ENCODE data around the gene ARSB. TPM values are rescaled to one million over a fixed set of nuclear protein-coding genes. Genes with fewer than 3 reads are reported as not detected.

ARSB gene
- total RNA-seq, 1 donor from 2014 or later = 30.2 TPM

- no peak for FAIRE-seq
- H3K27me3 ChIP-seq (ENCODE audit: insufficient read depth, low read length) = no peaks in the 10 kb centered on the region
- DNase-seq (ENCODE audit: low read depth) = peak; percentile 18
- Mint-ChIP-seq H3K27ac (ENCODE audit: unreplicated experiment) (no peak overlapping the region), H3K4me3 (ENCODE audit: unreplicated experiment) (no peak overlapping the region), H3K27me3 (ENCODE audit: low read depth, unreplicated experiment) (peaks cover 3% of the 10 kb centered on the region), H3K4me1 (ENCODE audit: low read depth, unreplicated experiment) (no peaks in the 10 kb centered on the region), H3K36me3 (ENCODE audit: low read depth, unreplicated experiment) (no peaks in the 10 kb centered on the region), H3K9me3 (ENCODE audit: unreplicated experiment) (no peaks in the 10 kb centered on the region)
- no peaks in the 10 kb centered on the region for H3K4me1 ChIP-seq (ENCODE audit: insufficient read depth, low read length)
- no peaks in the 10 kb centered on the region for H3K36me3 ChIP-seq (ENCODE audit: insufficient read depth, low read length)
- no peak overlapping the region for H3K4me2 ChIP-seq (ENCODE audit: low read length)
- no peak overlapping the region for H3K27ac ChIP-seq (ENCODE audit: low read depth, low read length)
- TF ChIP-seq EZH2 (IDR thresholded peaks at IDR 0.05; ENCODE audit: insufficient read depth, low read length) = no peak
- TF ChIP-seq CTCF (IDR thresholded peaks at IDR 0.05; ENCODE audit: insufficient read depth, low read depth, low read length) = no peak
- no peaks in the 10 kb centered on the region for H3K79me2 ChIP-seq (ENCODE audit: insufficient read depth, low read length)
- H4K20me1 ChIP-seq (ENCODE audit: insufficient read depth, low read length) = no peaks in the 10 kb centered on the region
- H3K4me3 ChIP-seq (ENCODE audit: insufficient read depth, low read depth, low read length) = no peak overlapping the region
- no peak overlapping the region for H2AFZ ChIP-seq (ENCODE audit: low read depth, low read length)
- H3K9me3 ChIP-seq (ENCODE audit: insufficient read depth, low read depth, low read length) = no peaks in the 10 kb centered on the region
- no peak overlapping the region for H3K9ac ChIP-seq (ENCODE audit: low read length)
Observed at GRCh38 chr5:79032031-79032695, 47.1 kb upstream of the ARSB start.

GRCh38 chr5:79031485-79031867 lies 46.4 kb upstream of the ARSB start:
- Histone ChIP-seq H3K27me3 (ENCODE audit: insufficient read depth, low read length) (no peaks in the 10 kb centered on the region), H3K4me2 (ENCODE audit: low read length) (no peak overlapping the region), H3K79me2 (ENCODE audit: insufficient read depth, low read length) (no peaks in the 10 kb centered on the region), H2AFZ (ENCODE audit: low read depth, low read length) (no peak overlapping the region), H3K27ac (ENCODE audit: low read depth, low read length) (no peak overlapping the region), H3K9me3 (ENCODE audit: insufficient read depth, low read depth, low read length) (no peaks in the 10 kb centered on the region), H3K9ac (ENCODE audit: low read length) (no peak overlapping the region), H3K36me3 (ENCODE audit: insufficient read depth, low read length) (no peaks in the 10 kb centered on the region), H3K4me3 (ENCODE audit: insufficient read depth, low read depth, low read length) (no peak overlapping the region), H4K20me1 (ENCODE audit: insufficient read depth, low read length) (no peaks in the 10 kb centered on the region), H3K4me1 (ENCODE audit: insufficient read depth, low read length) (no peaks in the 10 kb centered on the region)
- TF ChIP-seq EZH2 (IDR thresholded peaks at IDR 0.05; ENCODE audit: insufficient read depth, low read length) = no peak
- TF ChIP-seq CTCF (IDR thresholded peaks at IDR 0.05; ENCODE audit: insufficient read depth, low read depth, low read length) = no peak
- Mint-ChIP-seq H3K36me3 (ENCODE audit: low read depth, unreplicated experiment) (no peaks in the 10 kb centered on the region), H3K4me3 (ENCODE audit: unreplicated experiment) (no peak overlapping the region), H3K27ac (ENCODE audit: unreplicated experiment) (no peak overlapping the region), H3K4me1 (ENCODE audit: low read depth, unreplicated experiment) (no peaks in the 10 kb centered on the region), H3K27me3 (ENCODE audit: low read depth, unreplicated experiment) (peaks cover 8% of the 10 kb centered on the region), H3K9me3 (ENCODE audit: unreplicated experiment) (no peaks in the 10 kb centered on the region)
- FAIRE-seq (no peak), DNase-seq (ENCODE audit: low read depth) (no peak)

Measured in astrocyte (in vitro differentiated cells and primary cell).